Epithelial cell of prostate (primary cell): ENCODE results near the gene PAFAH1B1.
"Not testable (repeated sequence)": the region's sequence is repeated elsewhere in the genome, so short reads cannot be mapped to it uniquely, and the experiment has no call there.

Experiments
- DNase-seq: peaks from one replicate; pipeline ENCODE4 v3.0.0-alpha.2; 2011; ENCODE audit warnings: low read depth, low spot score
- H3K27ac ChIP-seq: fragments of 450-650 bp; 2 replicates; pipeline ENCODE4 v1.5.1; 2017; ENCODE audit warnings: mild to moderate bottlenecking

Gene PAFAH1B1

GRCh38 chr17:2592971-2593820 is at the start of gene PAFAH1B1:
Gene PAFAH1B1, plus strand, starts transcription at chr17:2593654. Its CDS starts 44,635 bp downstream, at chr17:2638289.
- DNase-seq: peak; percentile 24
- peak within 1 kb of the TSS; percentile 95 for H3K27ac ChIP-seq

GRCh38 chr17:2545393-2545792 is 48.1 kb upstream of the PAFAH1B1 start:
- H3K27ac ChIP-seq: no peak overlapping the region
- DNase-seq: no peak

- no peak for DNase-seq
- peak overlapping the region; percentile 68 for H3K27ac ChIP-seq
Measured at GRCh38 chr17:2547176-2547575, 46.3 kb upstream of the PAFAH1B1 start.

- not testable (repeated sequence) for DNase-seq
- H3K27ac ChIP-seq: peak overlapping the region; percentile 68
Measured at GRCh38 chr17:2548026-2548425, 45.4 kb upstream of the PAFAH1B1 start.

GRCh38 chr17:2549392-2550211 is 43.9 kb upstream of the PAFAH1B1 start:
- peak overlapping the region; percentile 68 for H3K27ac ChIP-seq
- no peak for DNase-seq

GRCh38 chr17:2551493-2551892 is 42.0 kb upstream of the PAFAH1B1 start:
- no peak for DNase-seq
- no peak overlapping the region for H3K27ac ChIP-seq

- no peak overlapping the region for H3K27ac ChIP-seq
Measured at GRCh38 chr17:2551928-2552327, 41.5 kb upstream of the PAFAH1B1 start.

GRCh38 chr17:2560658-2561057 is 32.8 kb upstream of the PAFAH1B1 start:
- DNase-seq: no peak
- H3K27ac ChIP-seq: peak overlapping the region; percentile 39

More at GRCh38 chr17:2551928-2552327, 41.5 kb upstream of the PAFAH1B1 start:
- DNase-seq: no peak

GRCh38 chr17:2562162-2562858 is 31.1 kb upstream of the PAFAH1B1 start:
- no peak for DNase-seq
- H3K27ac ChIP-seq: peak overlapping the region; percentile 93

GRCh38 chr17:2563061-2563460 is 30.4 kb upstream of the PAFAH1B1 start:
- peak overlapping the region; percentile 93 for H3K27ac ChIP-seq
- peak; percentile 91 for DNase-seq

GRCh38 chr17:2563543-2563942 is 29.9 kb upstream of the PAFAH1B1 start:
- H3K27ac ChIP-seq: peak overlapping the region; percentile 93
- DNase-seq: no peak

- peak overlapping the region; percentile 93 for H3K27ac ChIP-seq
- peak; percentile 83 for DNase-seq
Measured at GRCh38 chr17:2564877-2565276, 28.6 kb upstream of the PAFAH1B1 start.

- H3K27ac ChIP-seq: no peak overlapping the region
- no peak for DNase-seq
Measured at GRCh38 chr17:2566056-2566455, 27.4 kb upstream of the PAFAH1B1 start.

- no peak for DNase-seq
- H3K27ac ChIP-seq: no peak overlapping the region
Measured at GRCh38 chr17:2571523-2572303, 21.7 kb upstream of the PAFAH1B1 start.

GRCh38 chr17:2572304-2572609 is 21.2 kb upstream of the PAFAH1B1 start:
- not testable (repeated sequence) for DNase-seq

GRCh38 chr17:2580151-2580550 is 13.3 kb upstream of the PAFAH1B1 start:
- no peak for DNase-seq
- no peak overlapping the region for H3K27ac ChIP-seq

More at GRCh38 chr17:2572304-2572609, 21.2 kb upstream of the PAFAH1B1 start:
- not testable (repeated sequence) for H3K27ac ChIP-seq

GRCh38 chr17:2580661-2581060 is 12.8 kb upstream of the PAFAH1B1 start:
- DNase-seq: no peak
- H3K27ac ChIP-seq: no peak overlapping the region

GRCh38 chr17:2582493-2582892 is 11.0 kb upstream of the PAFAH1B1 start:
- H3K27ac ChIP-seq: no peak overlapping the region
- no peak for DNase-seq

- H3K27ac ChIP-seq: no peak overlapping the region
- DNase-seq: no peak
Measured at GRCh38 chr17:2591040-2591640, 2.3 kb upstream of the PAFAH1B1 start.
